DND-41 (cell line): ENCODE data around the gene TSSK6.
A peak's percentile ranks its signal among the peaks of the same experiment; 100 is the strongest.

ENCODE experiments used
- ATAC-seq: fragments of 200-7000 bp; cut with Tn5 transposase; 3 replicates; pipeline ENCODE4 v1.9.1; 2021; ENCODE audit warnings: low read depth; ENCODE audit not compliant: insufficient read depth
- DNase-seq: peaks from one replicate; pipeline ENCODE4 v3.0.0-alpha.2; 2020
- H2AFZ ChIP-seq: 2 replicates; pipeline ENCODE4 v1.6.0; 2012; ENCODE audit warnings: low read depth, low read length
- H3K27ac ChIP-seq: 2 replicates; pipeline ENCODE4 v1.5.1; 2012; ENCODE audit warnings: low read length, inconsistent platforms
- H3K27me3 ChIP-seq: fragments of 200-600 bp; sonication (generic); 2 replicates; pipeline ENCODE4 v1.6.0; 2012; ENCODE audit warnings: low read length, mild to moderate bottlenecking, inconsistent platforms; ENCODE audit not compliant: insufficient read depth, poor library complexity
- H3K36me3 ChIP-seq: 2 replicates; pipeline ENCODE4 v1.5.1; 2012; ENCODE audit warnings: low read length, inconsistent platforms; ENCODE audit not compliant: insufficient read depth
- H3K4me1 ChIP-seq: 2 replicates; pipeline ENCODE4 v1.5.1; 2012; ENCODE audit warnings: mild to moderate bottlenecking, low read length; ENCODE audit not compliant: insufficient read depth
- H3K4me2 ChIP-seq: 2 replicates; pipeline ENCODE4 v1.6.0; 2012; ENCODE audit warnings: mild to moderate bottlenecking, moderate library complexity, low read length, inconsistent platforms; ENCODE audit not compliant: insufficient read depth
- H3K4me3 ChIP-seq, 2 experiments: fragments of 200-600 bp in 1 of 2; shearing (Covaris generic) in 1 of 2; 2 replicates each; pipeline ENCODE4 v1.5.1; 2012 to 2016; ENCODE audit warnings: inconsistent platforms in 2 of 2, low read length in 2 of 2, mild to moderate bottlenecking in 2 of 2, low read depth in 1 of 2, moderate library complexity in 1 of 2
- H3K79me2 ChIP-seq: 2 replicates; pipeline ENCODE4 v1.6.0; 2012; ENCODE audit warnings: low read length, inconsistent platforms; ENCODE audit not compliant: insufficient read depth
- H3K9ac ChIP-seq: 2 replicates; pipeline ENCODE4 v1.6.0; 2012; ENCODE audit warnings: low read depth, mild to moderate bottlenecking, inconsistent platforms, low read length, moderate library complexity
- H3K9me3 ChIP-seq: 2 replicates; pipeline ENCODE4 v1.5.1; 2012; ENCODE audit warnings: low read length, moderate library complexity, mild to moderate bottlenecking, inconsistent platforms; ENCODE audit not compliant: insufficient read depth, severe bottlenecking
- H4K20me1 ChIP-seq: 2 replicates; pipeline ENCODE4 v1.6.0; 2012; ENCODE audit warnings: low read length; ENCODE audit not compliant: insufficient read depth
- CTCF ChIP-seq: IDR thresholded peaks from 2 replicates; pipeline ENCODE4 v1.5.1; 2012; ENCODE audit warnings: borderline replicate concordance, low read length, moderate library complexity, mild to moderate bottlenecking; ENCODE audit not compliant: poor library complexity, severe bottlenecking; ENCODE audit errors: extremely low read depth
- EZH2 ChIP-seq: IDR thresholded peaks from 3 replicates; pipeline ENCODE4 v1.6.1; 2012; ENCODE audit warnings: borderline replicate concordance, low read depth, mild to moderate bottlenecking, moderate library complexity, low read length, inconsistent platforms; ENCODE audit not compliant: severe bottlenecking

The TSSK6 gene

GRCh38 chr19:19558055-19558454, 42.7 kb upstream of the TSSK6 start:
- Histone ChIP-seq H3K4me1 (no peaks in the 10 kb centered on the region), H3K36me3 (peaks cover 2% of the 10 kb centered on the region; the same call in 1 of the 2 replicates), H3K27me3 (no peaks in the 10 kb centered on the region), H3K27ac (no peak overlapping the region), H4K20me1 (no peaks in the 10 kb centered on the region), H3K9ac (no peak overlapping the region), H2AFZ (no peak overlapping the region), H3K4me2 (no peak overlapping the region), H3K79me2 (no peaks in the 10 kb centered on the region), H3K4me3 (no peak overlapping the region), H3K9me3 (no peaks in the 10 kb centered on the region)
- DNase-seq (no peak), ATAC-seq (no peak)
- TF ChIP-seq EZH2 (no peak), CTCF (no peak)

GRCh38 chr19:19554074-19555023, 39.0 kb upstream of the TSSK6 start:
- peak; percentile 77 for TF ChIP-seq CTCF
- TF ChIP-seq EZH2, result no peak
- no peaks in the 10 kb centered on the region for H3K4me1 ChIP-seq
- H3K4me2 ChIP-seq, result no peak overlapping the region
- peak; percentile 41 for DNase-seq
- H3K79me2 ChIP-seq, result no peaks in the 10 kb centered on the region
- no peaks in the 10 kb centered on the region for H4K20me1 ChIP-seq
- no peaks in the 10 kb centered on the region for H3K27me3 ChIP-seq
- no peak overlapping the region for H3K4me3 ChIP-seq
- H2AFZ ChIP-seq, result no peak overlapping the region
- no peak overlapping the region for H3K9ac ChIP-seq
- no peaks in the 10 kb centered on the region for H3K9me3 ChIP-seq
- H3K27ac ChIP-seq, result no peak overlapping the region
- no peaks in the 10 kb centered on the region for H3K36me3 ChIP-seq
- ATAC-seq, result peak; percentile 62

GRCh38 chr19:19553670-19554069, 38.3 kb upstream of the TSSK6 start:
- Histone ChIP-seq H3K4me3 (no peak overlapping the region), H2AFZ (no peak overlapping the region), H4K20me1 (no peaks in the 10 kb centered on the region), H3K79me2 (no peaks in the 10 kb centered on the region), H3K9me3 (no peaks in the 10 kb centered on the region), H3K27me3 (no peaks in the 10 kb centered on the region), H3K27ac (no peak overlapping the region), H3K4me2 (no peak overlapping the region), H3K9ac (no peak overlapping the region), H3K36me3 (no peaks in the 10 kb centered on the region), H3K4me1 (no peaks in the 10 kb centered on the region)
- TF ChIP-seq CTCF (no peak), EZH2 (no peak)
- DNase-seq (no peak), ATAC-seq (no peak)
